ENCODE results near the gene XXYLT1. TPM values are rescaled to one million over a fixed set of nuclear protein-coding genes. Genes with fewer than 3 reads are reported as not detected.

Gene XXYLT1
- total RNA-seq, 1 donor from 2014 or later, result 14.5 TPM

GRCh38 chr3:195186041-195186709 is 84.8 kb downstream of the XXYLT1 start:
- H3K9me3 ChIP-seq, result no peaks in the 10 kb centered on the region
- no peaks in the 10 kb centered on the region for H3K27me3 ChIP-seq
- peaks cover 66% of the 10 kb centered on the region for H3K4me1 ChIP-seq
- no peak for TF ChIP-seq POLR2AphosphoS5 (IDR thresholded peaks at IDR 0.05; ENCODE audit: insufficient read depth in 1 of 2, low read depth in 1 of 2)
- TF ChIP-seq POLR2A (IDR thresholded peaks at IDR 0.05), result no peak
- TF ChIP-seq CTCF (IDR thresholded peaks at IDR 0.05), result no peak
- H3K4me3 ChIP-seq, result no peak overlapping the region
- DNase-seq (ENCODE audit: extremely low spot score in 2 of 2), result no peak
- H3K27ac ChIP-seq, result peak overlapping the region; percentile 72
- no peaks in the 10 kb centered on the region for H3K36me3 ChIP-seq
- intact Hi-C loops (cut with DNase I), result no loop called here

- peak overlapping the region; percentile 72 for H3K27ac ChIP-seq
- DNase-seq (ENCODE audit: extremely low spot score in 2 of 2), result no peak
Observed at GRCh38 chr3:195185583-195185982, 85.4 kb downstream of the XXYLT1 start.

GRCh38 chr3:195184716-195185421 is 86.1 kb downstream of the XXYLT1 start:
- Histone ChIP-seq H3K27me3 (no peaks in the 10 kb centered on the region), H3K27ac (peak overlapping the region; percentile 72), H3K4me3 (no peak overlapping the region), H3K9me3 (no peaks in the 10 kb centered on the region), H3K36me3 (no peaks in the 10 kb centered on the region), H3K4me1 (peaks cover 70% of the 10 kb centered on the region)
- TF ChIP-seq POLR2A (IDR thresholded peaks at IDR 0.05) (no peak), CTCF (IDR thresholded peaks at IDR 0.05) (no peak), POLR2AphosphoS5 (IDR thresholded peaks at IDR 0.05; ENCODE audit: insufficient read depth in 1 of 2, low read depth in 1 of 2) (peak in 1 of 2 donors; percentile 6)
- no peak for DNase-seq (ENCODE audit: extremely low spot score in 2 of 2)
- intact Hi-C loops (cut with DNase I), result no loop called here

More at GRCh38 chr3:195185583-195185982, 85.4 kb downstream of the XXYLT1 start:
- no peaks in the 10 kb centered on the region for H3K9me3 ChIP-seq
- peaks cover 66% of the 10 kb centered on the region for H3K4me1 ChIP-seq
- no peak overlapping the region for H3K4me3 ChIP-seq
- intact Hi-C loops (cut with DNase I), result no loop called here
- H3K36me3 ChIP-seq, result no peaks in the 10 kb centered on the region
- no peaks in the 10 kb centered on the region for H3K27me3 ChIP-seq
- TF ChIP-seq POLR2AphosphoS5 (IDR thresholded peaks at IDR 0.05; ENCODE audit: insufficient read depth in 1 of 2, low read depth in 1 of 2) (peak in 1 of 2 donors; percentile 20), CTCF (IDR thresholded peaks at IDR 0.05) (no peak), POLR2A (IDR thresholded peaks at IDR 0.05) (no peak)

GRCh38 chr3:195183071-195183776 is 87.7 kb downstream of the XXYLT1 start:
- DNase-seq (ENCODE audit: extremely low spot score in 2 of 2), result no peak
- H3K27ac ChIP-seq, result peak overlapping the region; percentile 42
- no peaks in the 10 kb centered on the region for H3K36me3 ChIP-seq
- H3K4me1 ChIP-seq, result peaks cover 69% of the 10 kb centered on the region
- no peak overlapping the region for H3K4me3 ChIP-seq
- no peaks in the 10 kb centered on the region for H3K27me3 ChIP-seq
- intact Hi-C loops (cut with DNase I), result no loop called here
- no peaks in the 10 kb centered on the region for H3K9me3 ChIP-seq
- TF ChIP-seq POLR2A (IDR thresholded peaks at IDR 0.05), result no peak
- no peak for TF ChIP-seq CTCF (IDR thresholded peaks at IDR 0.05)
- TF ChIP-seq POLR2AphosphoS5 (IDR thresholded peaks at IDR 0.05; ENCODE audit: insufficient read depth in 1 of 2, low read depth in 1 of 2), result no peak

Data from vagina (tissue), 2 donors.